Esophagus muscularis mucosa (tissue), 4 donors: ENCODE results near the gene DNASE1L2.

Source experiments
- EP300 ChIP-seq: sonication (generic); formaldehyde crosslinking; IDR thresholded peaks from one replicate; pipeline ENCODE4 v1.6.1; 2017; ENCODE audit warnings: antibody characterized with exemption
- POLR2A ChIP-seq: fragments of 450-650 bp; IDR thresholded peaks from one replicate; pipeline ENCODE4 v1.6.1; 2017; ENCODE audit warnings: antibody characterized with exemption, moderate library complexity, mild to moderate bottlenecking, low read depth
- TF ChIP-seq, protein P1 (sequence below), 3 experiments: fragments of 200-600 bp in 2 of 3; fragments of 450-650 bp in 1 of 3; sonication (generic) in 2 of 3; IDR thresholded peaks; one replicate each; pipeline ENCODE4 v1.5.1; 2017 to 2019; ENCODE audit warnings: antibody characterized with exemption in 3 of 3, mild to moderate bottlenecking in 2 of 3, moderate library complexity in 1 of 3

DNA sequence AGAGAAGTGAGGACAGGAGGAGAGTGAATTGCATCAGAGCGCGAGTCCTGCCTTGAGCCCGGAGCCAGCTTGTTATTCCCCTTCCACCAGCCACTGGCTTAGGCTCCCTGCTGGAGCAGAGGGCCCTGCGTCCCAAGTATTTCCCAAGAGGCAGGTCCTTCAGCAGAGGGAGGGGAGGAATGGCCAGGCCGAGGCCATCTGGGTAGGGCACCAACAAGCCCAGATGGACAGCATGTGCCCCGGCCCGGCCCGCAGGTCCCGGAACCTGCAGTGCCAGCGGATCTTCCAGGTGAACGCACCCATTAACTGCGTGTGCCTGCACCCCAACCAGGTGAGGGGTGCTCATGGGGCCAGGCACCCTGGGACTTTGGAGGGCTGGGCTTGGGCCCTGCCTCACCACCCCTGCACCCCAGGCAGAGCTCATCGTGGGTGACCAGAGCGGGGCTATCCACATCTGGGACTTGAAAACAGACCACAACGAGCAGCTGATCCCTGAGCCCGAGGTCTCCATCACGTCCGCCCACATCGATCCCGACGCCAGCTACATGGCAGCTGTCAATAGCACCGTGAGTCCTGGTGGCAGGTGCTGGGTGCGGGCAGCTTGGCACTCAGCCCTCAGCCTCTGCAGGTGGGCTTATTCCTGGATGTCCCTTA is 29.3 kb upstream of the DNASE1L2 start:
- TF ChIP-seq, protein P1, sequence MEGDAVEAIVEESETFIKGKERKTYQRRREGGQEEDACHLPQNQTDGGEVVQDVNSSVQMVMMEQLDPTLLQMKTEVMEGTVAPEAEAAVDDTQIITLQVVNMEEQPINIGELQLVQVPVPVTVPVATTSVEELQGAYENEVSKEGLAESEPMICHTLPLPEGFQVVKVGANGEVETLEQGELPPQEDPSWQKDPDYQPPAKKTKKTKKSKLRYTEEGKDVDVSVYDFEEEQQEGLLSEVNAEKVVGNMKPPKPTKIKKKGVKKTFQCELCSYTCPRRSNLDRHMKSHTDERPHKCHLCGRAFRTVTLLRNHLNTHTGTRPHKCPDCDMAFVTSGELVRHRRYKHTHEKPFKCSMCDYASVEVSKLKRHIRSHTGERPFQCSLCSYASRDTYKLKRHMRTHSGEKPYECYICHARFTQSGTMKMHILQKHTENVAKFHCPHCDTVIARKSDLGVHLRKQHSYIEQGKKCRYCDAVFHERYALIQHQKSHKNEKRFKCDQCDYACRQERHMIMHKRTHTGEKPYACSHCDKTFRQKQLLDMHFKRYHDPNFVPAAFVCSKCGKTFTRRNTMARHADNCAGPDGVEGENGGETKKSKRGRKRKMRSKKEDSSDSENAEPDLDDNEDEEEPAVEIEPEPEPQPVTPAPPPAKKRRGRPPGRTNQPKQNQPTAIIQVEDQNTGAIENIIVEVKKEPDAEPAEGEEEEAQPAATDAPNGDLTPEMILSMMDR (IDR thresholded peaks at IDR 0.05) = no peak
- TF ChIP-seq EP300 (no peak), POLR2A (no peak)
